Left renal pelvis (tissue), 4 donors: ENCODE data around the gene ELMOD3. TPM values are rescaled to one million over a fixed set of nuclear protein-coding genes. Genes with fewer than 3 reads are reported as not detected.
"Not testable (repeated sequence)": the region's sequence is repeated elsewhere in the genome, so short reads cannot be mapped to it uniquely, and the experiment has no call there.

ENCODE experiments used
- DNase-seq, 4 donors: peaks; one replicate each; pipeline ENCODE4 v3.0.0-alpha.2; 2013; ENCODE audit warnings: low read depth in 4 of 4, low spot score in 3 of 4
- polyA plus RNA-seq, 4 donors: library from polyadenylated mRNA; unstranded; fragments of 120-200 nt; gene quantifications; one replicate each; pipeline ENCODE4 v1.2.1, GENCODE V29; 2013; ENCODE audit not compliant: insufficient read length in 4 of 4

Gene ELMOD3
- 10 to 100 TPM; 22.5 to 33.3 (median 24.8) TPM for polyA plus RNA-seq

GRCh38 chr2:85354286-85355072, at the start of gene ELMOD3, which contains the start of gene RETSAT:
ELMOD3 (plus strand) TSS chr2:85354769; CDS start chr2:85357199, 2,430 bp downstream.
RETSAT (minus strand) TSS chr2:85354528; CDS start chr2:85354507, 21 bp downstream.
- DNase-seq: peak; percentile 96 to 99 (median 98)

- no peak for DNase-seq
Measured at GRCh38 chr2:85307527-85307897, 47.1 kb upstream of the ELMOD3 start.

GRCh38 chr2:85308201-85308600, 46.4 kb upstream of the ELMOD3 start:
- no peak for DNase-seq

- peak in 3 of 4 donors; percentile 73 to 83 (median 77) for DNase-seq
Measured at GRCh38 chr2:85308896-85309555, 45.5 kb upstream of the ELMOD3 start.

- no peak for DNase-seq
Measured at GRCh38 chr2:85309699-85310321, 44.8 kb upstream of the ELMOD3 start.

GRCh38 chr2:85310330-85310729, 44.2 kb upstream of the ELMOD3 start:
- DNase-seq: no peak

GRCh38 chr2:85312404-85312803, 42.2 kb upstream of the ELMOD3 start:
- DNase-seq: no peak

GRCh38 chr2:85314884-85315242, 39.7 kb upstream of the ELMOD3 start:
- no peak for DNase-seq

GRCh38 chr2:85315921-85316320, 38.6 kb upstream of the ELMOD3 start:
- not testable (repeated sequence) for DNase-seq

- DNase-seq: no peak
Measured at GRCh38 chr2:85318222-85319074, 36.1 kb upstream of the ELMOD3 start.

- no peak for DNase-seq
Measured at GRCh38 chr2:85319796-85320195, 34.8 kb upstream of the ELMOD3 start.

GRCh38 chr2:85323351-85323987, 31.1 kb upstream of the ELMOD3 start:
- no peak for DNase-seq

GRCh38 chr2:85323988-85324367, 30.6 kb upstream of the ELMOD3 start:
- not testable (repeated sequence) for DNase-seq

- DNase-seq: no peak
Measured at GRCh38 chr2:85324639-85325465, 29.7 kb upstream of the ELMOD3 start.

- no peak for DNase-seq
Measured at GRCh38 chr2:85325466-85325811, 29.1 kb upstream of the ELMOD3 start.

- DNase-seq: no peak
Measured at GRCh38 chr2:85326406-85327159, 28.0 kb upstream of the ELMOD3 start.

- DNase-seq: no peak
Measured at GRCh38 chr2:85327160-85327821, 27.3 kb upstream of the ELMOD3 start.
